Right lobe of liver (tissue), 6 donors: ENCODE results near the gene COL21A1. TPM values are rescaled to one million over a fixed set of nuclear protein-coding genes. Genes with fewer than 3 reads are reported as not detected.

Experiments
- ATAC-seq, 4 donors: fragments of 200-7000 bp; cut with Tn5 transposase; one replicate each; pipeline ENCODE4 v1.9.1; 2020; ENCODE audit warnings: mild to moderate bottlenecking in 4 of 4, moderate library complexity in 4 of 4
- DNase-seq, 3 donors: peaks; one replicate each; pipeline ENCODE4 v3.0.0-alpha.2; 2020
- H3K27ac ChIP-seq, 3 donors: fragments of 200-600 bp; one replicate each; pipeline ENCODE4 v1.8.0; 2022
- H3K27me3 ChIP-seq, 2 donors: fragments of 200-600 bp; one replicate each; pipeline ENCODE4 v1.8.0; 2022
- H3K36me3 ChIP-seq, 4 donors: fragments of 200-600 bp; sonication (generic) in 1 of 4; one replicate each; pipeline versions ENCODE4 v1.5.1 to v1.8.0; 2017 to 2022; ENCODE audit warnings: control low read depth in 1 of 4
- H3K4me1 ChIP-seq, 4 donors: fragments of 200-600 bp; sonication (generic) in 1 of 4; one replicate each; pipeline versions ENCODE4 v1.5.1 to v1.8.0; 2017 to 2022; ENCODE audit warnings: control low read depth in 1 of 4
- H3K4me3 ChIP-seq, 3 donors: fragments of 200-600 bp; one replicate each; pipeline ENCODE4 v1.8.0; 2022
- H3K9me3 ChIP-seq, 4 donors: fragments of 200-600 bp; sonication (generic) in 1 of 4; one replicate each; pipeline versions ENCODE4 v1.5.1 to v1.8.0; 2017 to 2022; ENCODE audit warnings: control low read depth in 1 of 4
- CTCF ChIP-seq, 4 donors: fragments of 200-600 bp in 3 of 4; fragments of 450-650 bp in 1 of 4; IDR thresholded peaks; one replicate each; pipeline versions ENCODE4 v1.5.1 to v1.8.0; 2016 to 2022; ENCODE audit warnings: antibody characterized with exemption in 4 of 4, mild to moderate bottlenecking in 2 of 4
- POLR2A ChIP-seq: fragments of 450-650 bp; IDR thresholded peaks from one replicate; pipeline ENCODE4 v1.6.1; 2017; ENCODE audit warnings: antibody characterized with exemption, mild to moderate bottlenecking
- WGBS: methylation state at CpG from one replicate; pipeline ENCODE4 v1.1.6; 2018; ENCODE audit warnings: low coverage, low lambda C conversion rate; ENCODE audit not compliant: insufficient coverage; ENCODE audit errors: missing lambda C conversion rate; 5-methylcytosine and 5-hydroxymethylcytosine counted together
- intact Hi-C, 2 donors: fragments of 100-400 bp; cut with DNase I; formaldehyde crosslinking; loops; one replicate each; pipeline versions ENCODE4 v1.11.2 to v1.14.1; 2022
- total RNA-seq, 6 experiments: library from RNA; depleted of rRNA in 2 of 6; stranded (reverse); fragments of >200 nt in 2 of 6; fragmentation: NEBNext Ultra II Directional in 3 of 6; extraction: Animal tissue kit (Norgen Biotek cat#: 25700) in 3 of 6; gene quantifications; one replicate each; pipeline versions ENCODE4 v1.1.0 to v1.2.4, GENCODE V29; 2016 to 2023
- donor health status: DM: no; HTN: yes; CAD: no.
- donor health status: DM: no; HTN: no; CAD: no.
- donor health status: DM: no; HTN: no; CAD: no.
- donor health status: DM: no; HTN: yes; CAD: no.
- donor health status: DM: no; HTN: yes; CAD: no.

Gene COL21A1
- total RNA-seq, 6 experiments from 2014 or later = 0.11 to 0.73 (median 0.50) TPM

GRCh38 chr6:56289721-56290120 is 42.3 kb upstream of the COL21A1 start:
- no peak for ATAC-seq
- H3K4me1 ChIP-seq = no peaks in the 10 kb centered on the region
- WGBS = 79% methylated on average over 6 of the region's 6 CpGs
- no peak overlapping the region for H3K4me3 ChIP-seq
- H3K36me3 ChIP-seq = no peaks in the 10 kb centered on the region
- no peak for DNase-seq
- intact Hi-C loops = loop anchor here (5.0 to 10.0 kb wide), 2 partner anchors 305 to 307 kb away; no protein-coding TSS in a partner anchor
- TF ChIP-seq CTCF (IDR thresholded peaks at IDR 0.05) (no peak), POLR2A (no peak)
- no peaks in the 10 kb centered on the region for H3K27me3 ChIP-seq
- no peaks in the 10 kb centered on the region for H3K9me3 ChIP-seq
- no peak overlapping the region for H3K27ac ChIP-seq

GRCh38 chr6:56288347-56288746 is 41.0 kb upstream of the COL21A1 start:
- intact Hi-C loops = loop anchor here in 1 of 2 donors (10.0 kb wide), 1 partner anchor 304 kb away; no protein-coding TSS in a partner anchor
- DNase-seq (no peak), ATAC-seq (no peak)
- no peak overlapping the region for H3K4me3 ChIP-seq
- no peaks in the 10 kb centered on the region for H3K27me3 ChIP-seq
- H3K27ac ChIP-seq = no peak overlapping the region
- TF ChIP-seq CTCF (IDR thresholded peaks at IDR 0.05) = no peak
- TF ChIP-seq POLR2A = no peak
- no peaks in the 10 kb centered on the region for H3K4me1 ChIP-seq
- WGBS = 48% methylated on average over 2 of the region's 2 CpGs
- no peaks in the 10 kb centered on the region for H3K36me3 ChIP-seq
- H3K9me3 ChIP-seq = no peaks in the 10 kb centered on the region

- no peak overlapping the region for H3K4me3 ChIP-seq
- intact Hi-C loops = loop anchor here in 1 of 2 donors (10.0 kb wide), 1 partner anchor 298 kb away; no protein-coding TSS in a partner anchor
- DNase-seq = no peak
- no peaks in the 10 kb centered on the region for H3K36me3 ChIP-seq
- no peaks in the 10 kb centered on the region for H3K27me3 ChIP-seq
- TF ChIP-seq CTCF (IDR thresholded peaks at IDR 0.05) = no peak
- TF ChIP-seq POLR2A = no peak
- no peak for ATAC-seq
- H3K4me1 ChIP-seq = no peaks in the 10 kb centered on the region
- no peaks in the 10 kb centered on the region for H3K9me3 ChIP-seq
- no peak overlapping the region for H3K27ac ChIP-seq
Observed at GRCh38 chr6:56282391-56282790, 35.0 kb upstream of the COL21A1 start.

GRCh38 chr6:56280126-56280525 is 32.7 kb upstream of the COL21A1 start:
- no peak for DNase-seq
- no peaks in the 10 kb centered on the region for H3K27me3 ChIP-seq
- intact Hi-C loops = loop anchor here in 1 of 2 donors (10.0 kb wide), 1 partner anchor 295 kb away; no protein-coding TSS in a partner anchor
- no peaks in the 10 kb centered on the region for H3K36me3 ChIP-seq
- no peak for ATAC-seq
- no peaks in the 10 kb centered on the region for H3K9me3 ChIP-seq
- no peak overlapping the region for H3K4me3 ChIP-seq
- WGBS = 75% methylated on average over 3 of the region's 3 CpGs
- no peaks in the 10 kb centered on the region for H3K4me1 ChIP-seq
- no peak overlapping the region for H3K27ac ChIP-seq
- no peak for TF ChIP-seq POLR2A

- H3K27ac ChIP-seq = no peak overlapping the region
- DNase-seq (no peak), ATAC-seq (no peak)
- no peak for TF ChIP-seq POLR2A
- TF ChIP-seq CTCF (IDR thresholded peaks at IDR 0.05) = no peak
- no peaks in the 10 kb centered on the region for H3K36me3 ChIP-seq
- H3K4me3 ChIP-seq = no peak overlapping the region
- H3K9me3 ChIP-seq = no peaks in the 10 kb centered on the region
- intact Hi-C loops = loop anchor here in 1 of 2 donors (10.0 kb wide), 1 partner anchor 295 kb away; no protein-coding TSS in a partner anchor
- H3K27me3 ChIP-seq = no peaks in the 10 kb centered on the region
- H3K4me1 ChIP-seq = no peaks in the 10 kb centered on the region
- WGBS = 60% methylated on average over 1 of the region's 1 CpG
Observed at GRCh38 chr6:56279331-56280080, 32.1 kb upstream of the COL21A1 start.
